Duodenal mucosa (tissue), 2 donors: ENCODE data around the gene GFI1.
A peak's percentile ranks its signal among the peaks of the same experiment; 100 is the strongest.
"Not testable (repeated sequence)": the region's sequence is repeated elsewhere in the genome, so short reads cannot be mapped to it uniquely, and the experiment has no call there.

Source experiments
- H3K27ac ChIP-seq: one replicate; pipeline ENCODE4 v1.7.0; 2013; ENCODE audit warnings: low read depth, low read length
- H3K27me3 ChIP-seq, 2 donors: one replicate each; pipeline ENCODE4 v1.7.0; 2013; ENCODE audit warnings: low read length in 2 of 2, control low read depth in 1 of 2; ENCODE audit not compliant: insufficient read depth in 2 of 2, control insufficient read depth in 1 of 2
- H3K36me3 ChIP-seq, 2 donors: one replicate each; pipeline ENCODE4 v1.7.0; 2013; ENCODE audit warnings: low read length in 2 of 2, control low read depth in 1 of 2; ENCODE audit not compliant: insufficient read depth in 2 of 2, control insufficient read depth in 1 of 2
- H3K4me1 ChIP-seq, 2 donors: one replicate each; pipeline ENCODE4 v1.7.0; 2013; ENCODE audit warnings: low read length in 2 of 2, control low read depth in 1 of 2; ENCODE audit not compliant: insufficient read depth in 2 of 2, control insufficient read depth in 1 of 2
- H3K4me3 ChIP-seq, 2 donors: one replicate each; pipeline ENCODE4 v1.7.0; 2013; ENCODE audit warnings: low read length in 2 of 2, low read depth in 1 of 2
- H3K9ac ChIP-seq, 2 donors: one replicate each; pipeline ENCODE4 v1.7.0; 2013; ENCODE audit warnings: low read length in 2 of 2, low read depth in 1 of 2
- H3K9me3 ChIP-seq, 2 donors: one replicate each; pipeline ENCODE4 v1.7.0; 2013; ENCODE audit warnings: low read length in 2 of 2, control low read depth in 1 of 2; ENCODE audit not compliant: control insufficient read depth in 1 of 2

Gene GFI1

GRCh38 chr1:92486251-92487077 lies at the start of gene GFI1:
TSS of gene GFI1 (minus strand) at chr1:92486925. CDS start at chr1:92483487, 3,438 bp downstream.
- peak within 1 kb of the TSS; percentile 72 to 76 for H3K4me3 ChIP-seq
- H3K36me3 ChIP-seq = no peaks in the 10 kb centered on the region
- no peaks in the 10 kb centered on the region for H3K9me3 ChIP-seq
- H3K27ac ChIP-seq = peak within 1 kb of the TSS; percentile 56
- peaks cover 38 to 63% of the 10 kb centered on the region in 2 donors for H3K27me3 ChIP-seq
- H3K4me1 ChIP-seq = peaks cover 30 to 47% of the 10 kb centered on the region in 2 donors
- H3K9ac ChIP-seq = peak within 1 kb of the TSS; percentile 56 to 60

- not testable (repeated sequence) for H3K27ac ChIP-seq, H3K4me3 ChIP-seq, H3K9me3 ChIP-seq
Observed at GRCh38 chr1:92532371-92532770, 45.6 kb upstream of the GFI1 start.

GRCh38 chr1:92531939-92532338 lies 45.2 kb upstream of the GFI1 start:
- H3K9ac ChIP-seq, H3K36me3 ChIP-seq, H3K4me3 ChIP-seq, H3K4me1 ChIP-seq, H3K9me3 ChIP-seq, H3K27ac ChIP-seq, H3K27me3 ChIP-seq: not testable (repeated sequence)

More at GRCh38 chr1:92532371-92532770, 45.6 kb upstream of the GFI1 start:
- H3K4me1 ChIP-seq, H3K9ac ChIP-seq, H3K36me3 ChIP-seq, H3K27me3 ChIP-seq: not testable (repeated sequence)

GRCh38 chr1:92527670-92528069 lies 40.9 kb upstream of the GFI1 start:
- H3K4me3 ChIP-seq = no peak overlapping the region

GRCh38 chr1:92524944-92525590 lies 38.3 kb upstream of the GFI1 start:
- not testable (repeated sequence) for H3K9me3 ChIP-seq, H3K4me1 ChIP-seq, H3K27ac ChIP-seq, H3K9ac ChIP-seq, H3K27me3 ChIP-seq, H3K36me3 ChIP-seq, H3K4me3 ChIP-seq

More at GRCh38 chr1:92527670-92528069, 40.9 kb upstream of the GFI1 start:
- H3K9me3 ChIP-seq = no peaks in the 10 kb centered on the region
- H3K27ac ChIP-seq = no peak overlapping the region
- H3K4me1 ChIP-seq = no peaks in the 10 kb centered on the region
- no peak overlapping the region for H3K9ac ChIP-seq
- no peaks in the 10 kb centered on the region for H3K36me3 ChIP-seq
- H3K27me3 ChIP-seq = no peaks in the 10 kb centered on the region

GRCh38 chr1:92519043-92519442 lies 32.3 kb upstream of the GFI1 start:
- H3K36me3 ChIP-seq = no peaks in the 10 kb centered on the region
- no peaks in the 10 kb centered on the region for H3K27me3 ChIP-seq

GRCh38 chr1:92516574-92516973 lies 29.8 kb upstream of the GFI1 start:
- H3K9ac ChIP-seq = no peak overlapping the region
- H3K27ac ChIP-seq = no peak overlapping the region
- no peaks in the 10 kb centered on the region for H3K36me3 ChIP-seq
- H3K4me1 ChIP-seq = no peaks in the 10 kb centered on the region
- H3K9me3 ChIP-seq = no peaks in the 10 kb centered on the region
- no peak overlapping the region for H3K4me3 ChIP-seq
- H3K27me3 ChIP-seq = no peaks in the 10 kb centered on the region

More at GRCh38 chr1:92519043-92519442, 32.3 kb upstream of the GFI1 start:
- no peaks in the 10 kb centered on the region for H3K4me1 ChIP-seq
- H3K9me3 ChIP-seq = no peaks in the 10 kb centered on the region
- H3K27ac ChIP-seq = no peak overlapping the region
- no peak overlapping the region for H3K9ac ChIP-seq
- H3K4me3 ChIP-seq = no peak overlapping the region

- no peaks in the 10 kb centered on the region for H3K27me3 ChIP-seq
- H3K9me3 ChIP-seq = no peaks in the 10 kb centered on the region
- no peaks in the 10 kb centered on the region for H3K4me1 ChIP-seq
- H3K4me3 ChIP-seq = no peak overlapping the region
- no peaks in the 10 kb centered on the region for H3K36me3 ChIP-seq
- H3K27ac ChIP-seq = no peak overlapping the region
- no peak overlapping the region for H3K9ac ChIP-seq
Observed at GRCh38 chr1:92515796-92516201, 29.1 kb upstream of the GFI1 start.

- no peaks in the 10 kb centered on the region for H3K36me3 ChIP-seq
- H3K9ac ChIP-seq = no peak overlapping the region
- H3K4me3 ChIP-seq = no peak overlapping the region
- no peak overlapping the region for H3K27ac ChIP-seq
- H3K27me3 ChIP-seq = no peaks in the 10 kb centered on the region
- H3K9me3 ChIP-seq = no peaks in the 10 kb centered on the region
- H3K4me1 ChIP-seq = no peaks in the 10 kb centered on the region
Observed at GRCh38 chr1:92511541-92511940, 24.8 kb upstream of the GFI1 start.

GRCh38 chr1:92509619-92510018 lies 22.9 kb upstream of the GFI1 start:
- H3K27ac ChIP-seq = no peak overlapping the region
- H3K9ac ChIP-seq = no peak overlapping the region
- no peak overlapping the region for H3K4me3 ChIP-seq
- H3K4me1 ChIP-seq = no peaks in the 10 kb centered on the region
- H3K36me3 ChIP-seq = no peaks in the 10 kb centered on the region
- no peaks in the 10 kb centered on the region for H3K27me3 ChIP-seq
- H3K9me3 ChIP-seq = no peaks in the 10 kb centered on the region
